Naive thymus-derived CD8-positive, alpha-beta T cell (primary cell): ENCODE data around the gene PARP1. TPM values are rescaled to one million over a fixed set of nuclear protein-coding genes. Genes with fewer than 3 reads are reported as not detected.

Experiments
- ATAC-seq, 2 donors: fragments of 150-1000 bp; cut with Tn5 transposase in 1 of 2; sonication (Bioruptor Pico), chemical (Tn5 transposase) in 1 of 2; 1 replicate in 1 of 2; 2 replicates in 1 of 2; pipeline ENCODE4 v1.10.0; 2021; ENCODE audit warnings: mild to moderate bottlenecking in 2 of 2, moderate library complexity in 2 of 2
- POLR2A ChIA-PET: fragments of 350-600 bp; sonication (Branson Sonifier 250); formaldehyde crosslinking; loops from one replicate; lab custom pipeline; 2021; ENCODE audit warnings: antibody characterized with exemption; lab: Charles Lee
- DNase-seq, 10 donors: peaks; one replicate each; pipeline versions ENCODE4 v3.0.0 to v3.0.0-alpha.2; 2020 to 2022
- H3K27ac Mint-ChIP-seq, 10 donors: one replicate each; pipeline ENCODE4 v1.8.0; 2020 to 2022; ENCODE audit warnings: mild to moderate bottlenecking in 10 of 10, mixed read lengths in 10 of 10, moderate library complexity in 4 of 10, inconsistent platforms in 1 of 10
- H3K27me3 Mint-ChIP-seq, 5 donors: one replicate each; pipeline ENCODE4 v1.8.0; 2021 to 2022; ENCODE audit warnings: mixed read lengths in 5 of 5
- H3K36me3 Mint-ChIP-seq, 3 donors: one replicate each; pipeline ENCODE4 v1.8.0; 2020 to 2022; ENCODE audit warnings: mixed read lengths in 3 of 3, mild to moderate bottlenecking in 2 of 3, inconsistent platforms in 1 of 3
- H3K4me1 Mint-ChIP-seq, 4 donors: one replicate each; pipeline ENCODE4 v1.8.0; 2021 to 2022; ENCODE audit warnings: mixed read lengths in 4 of 4
- H3K4me3 Mint-ChIP-seq, 10 donors: one replicate each; pipeline ENCODE4 v1.8.0; 2020 to 2022; ENCODE audit warnings: mild to moderate bottlenecking in 10 of 10, mixed read lengths in 10 of 10, moderate library complexity in 6 of 10, inconsistent platforms in 1 of 10
- H3K9me3 Mint-ChIP-seq, 9 donors: one replicate each; pipeline ENCODE4 v1.8.0; 2020 to 2022; ENCODE audit warnings: mixed read lengths in 9 of 9, mild to moderate bottlenecking in 3 of 9, inconsistent platforms in 1 of 9, moderate library complexity in 1 of 9
- polyA plus RNA-seq, 3 donors: library from polyadenylated mRNA; unstranded; fragments of 300-500 nt; fragmentation: Illumina TruSeq; gene quantifications; one replicate each; pipeline ENCODE4 v1.2.3, GENCODE V29; 2021
- total RNA-seq, 8 experiments: library from RNA in 2 of 8; stranded (reverse) in 2 of 8; gene quantifications; one replicate each; pipeline ENCODE4 v1.2.3 and lab custom pipeline; 2021 to 2026

The PARP1 gene
- total and polyA plus RNA-seq, 5 experiments from 2014 or later, result 98.6 to 128 (median 103) TPM

- peaks cover 7 to 15% (median 13%) of the 10 kb centered on the region in 4 donors for H3K4me1 Mint-ChIP-seq
- no peak for ATAC-seq
- no peak overlapping the region for H3K4me3 Mint-ChIP-seq
- POLR2A ChIA-PET, result interaction anchor here (0.9 kb wide), 1 partner anchor 11 kb away, joined by 3 read pairs; no protein-coding TSS in a partner anchor
- no peak for DNase-seq
- H3K9me3 Mint-ChIP-seq, result no peaks in the 10 kb centered on the region
- no peaks in the 10 kb centered on the region for H3K27me3 Mint-ChIP-seq
- no peaks in the 10 kb centered on the region for H3K36me3 Mint-ChIP-seq
- peak overlapping the region in 4 of 10 donors; percentile 8 to 85 (median 42) for H3K27ac Mint-ChIP-seq
These were observed 9.5 kb upstream of the PARP1 start for GRCh38 chr1:226417350-226417749.

DNA sequence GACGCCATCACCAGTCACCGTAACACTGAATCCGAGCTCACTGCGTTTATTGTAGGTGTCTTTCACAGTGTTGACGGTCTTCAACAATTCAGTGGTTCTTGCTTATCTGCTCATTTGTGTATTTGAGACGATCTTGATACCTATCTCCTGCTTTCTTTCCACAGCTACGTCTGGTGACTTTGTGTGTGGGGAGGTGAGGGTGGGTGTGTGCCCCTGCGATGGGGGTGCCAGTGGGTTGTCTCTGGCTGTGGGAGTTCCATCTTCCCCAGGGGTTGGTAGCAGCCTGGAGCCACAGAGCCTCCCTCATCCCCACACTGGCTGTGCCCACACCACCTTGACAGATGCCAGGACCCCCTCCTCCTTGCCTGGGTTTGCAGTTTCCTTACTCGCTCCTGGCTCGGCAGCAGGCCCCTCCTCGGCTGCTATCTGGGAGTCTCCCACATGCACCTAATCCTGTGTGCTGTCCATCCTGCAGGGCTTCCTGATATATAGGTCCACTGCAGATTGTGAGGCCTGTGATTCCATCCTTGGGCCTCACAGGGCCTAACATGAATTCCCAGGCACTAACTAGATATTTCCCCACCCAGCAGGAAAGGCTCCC is 6.3 kb upstream of the PARP1 start:
- ATAC-seq, result no peak
- POLR2A ChIA-PET, result interaction anchor here (1.3 to 1.4 kb wide), 2 partner anchors 9 to 11 kb away, joined by 3 to 5 read pairs; no protein-coding TSS in a partner anchor
- no peak for DNase-seq
- Mint-ChIP-seq H3K27ac (no peak overlapping the region), H3K36me3 (no peaks in the 10 kb centered on the region), H3K9me3 (no peaks in the 10 kb centered on the region), H3K4me3 (no peak overlapping the region), H3K4me1 (peaks cover 7 to 12% (median 10%) of the 10 kb centered on the region in 4 donors), H3K27me3 (no peaks in the 10 kb centered on the region)

GRCh38 chr1:226411619-226412018 is 3.7 kb upstream of the PARP1 start:
- Mint-ChIP-seq H3K36me3 (no peaks in the 10 kb centered on the region), H3K27ac (peak overlapping the region in 1 of 10 donors; percentile 6), H3K4me3 (no peak overlapping the region), H3K4me1 (peaks cover 9 to 16% (median 14%) of the 10 kb centered on the region in 4 donors), H3K27me3 (no peaks in the 10 kb centered on the region), H3K9me3 (no peaks in the 10 kb centered on the region)
- no peak for ATAC-seq
- no peak for DNase-seq
- POLR2A ChIA-PET, result no interaction called here

DNA sequence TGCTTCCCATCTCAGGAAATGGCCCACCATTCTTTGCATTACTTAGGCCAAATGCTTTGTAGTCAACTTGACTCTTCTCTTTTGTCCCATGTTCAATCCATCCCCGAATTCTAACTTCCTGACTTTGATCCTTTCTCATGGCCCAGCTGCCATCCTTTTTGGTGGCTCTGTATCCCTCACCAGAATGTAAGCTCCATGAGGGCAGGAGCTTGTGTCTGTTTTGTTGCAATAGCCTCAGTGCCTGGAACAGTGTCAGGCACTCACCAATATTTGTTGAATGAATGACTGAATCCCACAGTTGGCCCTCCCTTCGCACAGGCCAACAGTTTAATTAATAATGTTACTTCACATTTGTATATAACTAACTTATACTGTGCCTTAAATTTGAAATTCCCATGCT is 3.1 kb upstream of the PARP1 start:
- ATAC-seq (no peak), DNase-seq (no peak)
- Mint-ChIP-seq H3K36me3 (no peaks in the 10 kb centered on the region), H3K27ac (no peak overlapping the region), H3K4me1 (peaks cover 12 to 22% (median 19%) of the 10 kb centered on the region in 4 donors), H3K9me3 (no peaks in the 10 kb centered on the region), H3K4me3 (no peak overlapping the region), H3K27me3 (no peaks in the 10 kb centered on the region)
- POLR2A ChIA-PET, result no interaction called here

DNA sequence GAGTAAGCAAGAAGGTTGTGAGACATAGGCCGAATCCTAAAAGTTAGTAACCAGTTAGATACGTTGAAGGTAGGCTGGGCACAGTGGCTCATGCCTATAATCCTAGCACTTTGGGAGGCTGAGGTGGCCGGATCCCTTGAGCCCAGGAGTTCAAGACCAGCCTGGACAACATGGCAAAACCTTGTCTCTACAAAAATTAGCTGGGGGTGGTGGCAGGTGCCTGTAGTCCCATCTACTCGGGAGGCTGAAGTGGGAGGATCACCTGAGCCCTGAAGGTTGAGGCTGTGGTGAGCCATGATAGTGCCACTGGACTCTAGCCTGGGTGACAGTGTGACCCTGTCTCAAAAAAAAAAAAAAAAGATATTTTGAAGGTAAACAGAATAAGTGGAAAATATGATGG is 1.5 kb upstream of the PARP1 start:
- ATAC-seq, result no peak
- H3K36me3 Mint-ChIP-seq, result no peaks in the 10 kb centered on the region
- peaks cover 20 to 38% (median 35%) of the 10 kb centered on the region in 4 donors for H3K4me1 Mint-ChIP-seq
- H3K27me3 Mint-ChIP-seq, result no peaks in the 10 kb centered on the region
- no peaks in the 10 kb centered on the region for H3K9me3 Mint-ChIP-seq
- H3K27ac Mint-ChIP-seq, result peak overlapping the region in 4 of 10 donors; percentile 2 to 76 (median 34)
- POLR2A ChIA-PET, result interaction anchor here (0.7 to 2.0 kb wide), 3 partner anchors 11 to 224 kb away, joined by 3 to 12 read pairs (median 6); no protein-coding TSS in a partner anchor
- peak overlapping the region in 3 of 10 donors; percentile 6 to 97 (median 8) for H3K4me3 Mint-ChIP-seq
- no peak for DNase-seq

DNA sequence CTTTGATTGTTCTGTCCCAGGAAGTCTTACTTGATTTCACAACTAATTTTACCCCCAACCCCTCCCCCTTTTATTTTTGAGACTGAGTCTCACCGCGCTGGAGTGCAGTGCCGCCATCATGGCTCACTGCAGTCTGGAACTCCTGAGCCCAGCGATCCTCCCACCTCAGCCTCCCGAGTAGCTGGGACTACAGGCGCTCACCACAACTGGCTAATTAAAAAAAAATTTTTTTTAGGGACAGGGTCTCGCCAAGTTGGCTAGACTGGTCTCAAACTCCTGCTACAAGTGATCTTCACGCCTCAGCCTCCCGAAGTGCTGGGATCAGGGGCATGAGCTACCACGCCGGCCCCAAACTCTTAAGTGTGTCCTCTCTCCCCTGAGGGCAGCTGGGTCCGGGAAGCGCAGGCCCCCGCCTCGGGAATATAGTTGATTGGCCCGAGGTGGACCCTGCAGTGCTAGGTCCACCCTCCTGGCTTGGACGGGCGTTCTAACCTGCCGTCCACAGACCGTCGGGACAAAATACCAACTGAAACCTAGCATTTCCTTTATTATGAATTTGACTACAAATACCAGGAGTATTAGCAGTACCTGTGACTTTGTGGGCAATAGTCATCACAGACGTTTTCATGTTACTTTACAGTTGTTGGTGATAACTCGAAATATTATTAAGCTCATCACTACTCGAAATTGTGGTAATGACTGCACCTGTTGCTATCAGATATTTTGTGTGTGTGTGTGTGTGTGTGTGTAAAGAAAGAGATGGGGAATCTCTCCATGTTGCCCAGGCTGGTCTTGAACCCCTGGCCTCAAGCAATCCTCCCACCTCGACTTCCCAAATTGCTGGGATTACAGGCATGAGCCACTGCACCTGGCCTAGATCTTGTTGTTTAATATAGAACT is 642 bp upstream of the PARP1 start:
- Mint-ChIP-seq H3K4me1 (peaks cover 25 to 46% (median 44%) of the 10 kb centered on the region in 4 donors), H3K27ac (peak overlapping the region; percentile 76 to 97 (median 90)), H3K9me3 (no peaks in the 10 kb centered on the region), H3K36me3 (peaks cover 0 to 3% (median 0%) of the 10 kb centered on the region in 3 donors), H3K27me3 (no peaks in the 10 kb centered on the region), H3K4me3 (peak overlapping the region; percentile 78 to 97 (median 85))
- ATAC-seq, result no peak
- DNase-seq, result no peak
- POLR2A ChIA-PET, result interaction anchor here (0.6 to 3.1 kb wide), 16 partner anchors 11 to 941 kb away, joined by 3 to 21 read pairs (median 4); partner anchors contain the start of genes COQ8A, LIN9 and SDE2

GRCh38 chr1:226407199-226407496 is 745 bp downstream of the PARP1 start:
- H3K27me3 Mint-ChIP-seq, result no peaks in the 10 kb centered on the region
- peaks cover 35 to 59% (median 55%) of the 10 kb centered on the region in 4 donors for H3K4me1 Mint-ChIP-seq
- H3K4me3 Mint-ChIP-seq, result peak overlapping the region; percentile 92 to 100 (median 97)
- H3K9me3 Mint-ChIP-seq, result no peaks in the 10 kb centered on the region
- peak overlapping the region; percentile 87 to 98 (median 94) for H3K27ac Mint-ChIP-seq
- ATAC-seq (peak; percentile 28 to 31), DNase-seq (peak in 3 of 10 donors; percentile 14 to 47 (median 43))
- POLR2A ChIA-PET, result interaction anchor here (0.5 to 3.1 kb wide), 13 partner anchors 10 to 979 kb away, joined by 3 to 21 read pairs (median 4); partner anchors contain the start of genes COQ8A, LBR and SDE2
- peaks cover 0 to 9% (median 0%) of the 10 kb centered on the region in 3 donors for H3K36me3 Mint-ChIP-seq

DNA sequence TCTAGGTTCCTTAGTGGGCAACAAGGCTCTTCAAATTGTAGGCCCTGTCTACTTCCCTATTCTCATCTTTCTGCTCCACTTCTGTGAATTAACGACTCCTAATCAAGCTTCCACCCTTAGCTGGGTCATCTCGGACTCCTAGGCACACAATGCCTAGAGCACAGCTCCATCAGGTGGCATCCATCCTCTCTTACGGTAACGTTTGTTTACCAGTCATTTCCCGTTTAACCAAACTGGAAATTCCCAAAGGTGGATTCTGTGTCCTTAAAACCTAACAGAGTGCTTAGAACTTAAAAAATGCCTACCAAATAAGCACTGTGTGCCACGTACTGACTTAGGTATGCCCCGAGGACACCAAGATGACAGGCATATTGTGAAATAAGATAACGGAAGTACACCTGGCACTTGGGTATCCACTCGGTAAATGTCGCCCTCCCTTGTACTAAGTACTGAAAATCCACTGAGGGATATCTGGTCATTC is 1.5 kb downstream of the PARP1 start:
- POLR2A ChIA-PET, result interaction anchor here (1.1 to 3.1 kb wide), 3 partner anchors 10 to 22 kb away, joined by 3 to 21 read pairs (median 3); no protein-coding TSS in a partner anchor
- no peaks in the 10 kb centered on the region for H3K9me3 Mint-ChIP-seq

DNA sequence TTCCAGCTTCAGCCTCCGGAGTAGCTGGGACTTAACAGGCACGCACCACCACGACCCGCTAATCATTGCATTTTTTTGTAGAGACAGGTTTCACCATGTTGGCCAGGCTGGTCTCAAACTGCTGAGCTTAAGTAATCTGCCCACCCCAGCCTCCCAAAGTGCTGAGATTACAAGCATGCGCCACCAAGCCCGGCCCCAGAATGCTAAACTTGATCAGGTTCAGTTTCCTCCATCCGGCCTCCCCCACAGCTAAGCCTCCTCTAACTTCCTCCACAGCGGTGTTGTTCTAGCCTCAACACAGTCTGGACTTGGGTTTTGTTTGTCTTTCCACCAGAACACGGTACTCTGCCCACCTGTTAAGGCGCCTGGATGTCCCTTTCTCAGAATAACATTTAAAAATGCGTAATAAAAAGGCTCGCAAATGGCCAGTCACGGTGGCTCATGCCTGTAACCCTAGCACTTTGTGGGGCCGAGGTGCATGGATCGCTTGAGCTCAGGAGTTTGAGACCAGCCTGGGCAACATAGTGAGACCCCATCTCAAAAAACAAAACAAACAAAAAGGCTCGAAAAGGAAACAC is 2.4 kb downstream of the PARP1 start:
- peaks cover 45 to 73% (median 71%) of the 10 kb centered on the region in 4 donors for H3K4me1 Mint-ChIP-seq
- ATAC-seq (no peak), DNase-seq (peak in 1 of 10 donors; percentile 18)
- H3K27ac Mint-ChIP-seq, result peak overlapping the region in 9 of 10 donors; percentile 24 to 91 (median 78)
- H3K9me3 Mint-ChIP-seq, result no peaks in the 10 kb centered on the region
- POLR2A ChIA-PET, result interaction anchor here (0.6 to 3.1 kb wide), 3 partner anchors 20 to 508 kb away, joined by 3 to 21 read pairs (median 3); no protein-coding TSS in a partner anchor
- H3K4me3 Mint-ChIP-seq, result peak overlapping the region; percentile 56 to 100 (median 97)
- H3K27me3 Mint-ChIP-seq, result no peaks in the 10 kb centered on the region
- H3K36me3 Mint-ChIP-seq, result peaks cover 0 to 25% (median 10%) of the 10 kb centered on the region in 3 donors

More for the DNA sequence above, 1.5 kb downstream of the PARP1 start:
- no peak for ATAC-seq
- peak in 2 of 10 donors; percentile 18 to 23 for DNase-seq
- H3K4me3 Mint-ChIP-seq, result peak overlapping the region; percentile 92 to 100 (median 97)
- H3K36me3 Mint-ChIP-seq, result peaks cover 0 to 16% (median 3%) of the 10 kb centered on the region in 3 donors
- H3K4me1 Mint-ChIP-seq, result peaks cover 40 to 65% (median 62%) of the 10 kb centered on the region in 4 donors
- H3K27ac Mint-ChIP-seq, result peak overlapping the region; percentile 87 to 97 (median 92)
- no peaks in the 10 kb centered on the region for H3K27me3 Mint-ChIP-seq

GRCh38 chr1:226404904-226405222 is 3.0 kb downstream of the PARP1 start:
- Mint-ChIP-seq H3K9me3 (no peaks in the 10 kb centered on the region), H3K4me3 (peak overlapping the region in 9 of 10 donors; percentile 15 to 100 (median 97)), H3K36me3 (peaks cover 0 to 32% (median 16%) of the 10 kb centered on the region in 3 donors), H3K27me3 (no peaks in the 10 kb centered on the region), H3K27ac (peak overlapping the region in 4 of 10 donors; percentile 20 to 87 (median 69)), H3K4me1 (peaks cover 47 to 80% (median 76%) of the 10 kb centered on the region in 4 donors)
- DNase-seq (no peak), ATAC-seq (no peak)
- POLR2A ChIA-PET, result no interaction called here

DNA sequence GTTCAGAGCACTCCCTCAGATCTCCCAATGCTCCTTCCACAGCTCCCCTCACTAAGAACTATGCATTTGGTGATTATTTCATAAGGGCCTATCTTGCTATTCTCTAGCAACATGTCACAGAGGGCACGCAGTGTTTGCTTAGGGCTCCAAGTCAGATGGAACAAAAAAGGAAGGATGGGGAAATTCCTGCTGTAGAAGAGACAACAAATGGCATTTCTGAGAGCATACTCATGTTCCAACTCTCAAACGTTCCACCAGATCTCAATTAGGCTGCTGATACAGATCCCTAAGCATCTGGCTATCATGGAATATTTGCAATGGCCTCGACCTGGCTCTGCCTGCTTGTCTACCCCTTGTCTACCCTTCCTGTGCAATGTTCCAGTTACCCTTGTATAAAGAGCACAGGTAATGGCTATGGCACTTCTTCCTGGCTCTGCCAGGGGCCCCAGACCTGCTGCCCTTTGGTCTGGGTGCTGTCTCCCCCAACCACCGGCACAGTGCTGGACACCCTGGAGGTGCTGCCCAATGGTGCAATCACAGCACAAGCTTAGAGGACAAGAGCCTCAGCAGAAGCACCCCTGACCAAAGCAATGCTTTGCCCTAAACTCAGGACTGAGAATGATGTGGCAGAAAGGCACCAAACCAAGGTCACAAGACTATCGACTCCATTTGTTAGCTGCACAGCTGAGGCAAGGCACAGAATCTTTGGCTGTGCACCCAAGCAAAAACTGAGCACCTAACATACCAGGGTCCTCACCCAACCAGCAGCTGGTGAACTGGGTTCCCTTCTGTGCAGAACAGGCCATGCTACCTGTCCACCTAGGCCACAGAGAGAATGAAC is 3.6 kb downstream of the PARP1 start:
- POLR2A ChIA-PET, result interaction anchor here (0.8 kb wide), 1 partner anchor 20 kb away, joined by 3 read pairs; no protein-coding TSS in a partner anchor
- no peak for ATAC-seq
- Mint-ChIP-seq H3K27ac (peak overlapping the region in 7 of 10 donors; percentile 40 to 87 (median 60)), H3K4me3 (peak overlapping the region in 9 of 10 donors; percentile 15 to 100 (median 92)), H3K9me3 (no peaks in the 10 kb centered on the region), H3K27me3 (no peaks in the 10 kb centered on the region), H3K36me3 (peaks cover 0 to 38% (median 22%) of the 10 kb centered on the region in 3 donors), H3K4me1 (peaks cover 48 to 85% (median 81%) of the 10 kb centered on the region in 4 donors)
- DNase-seq, result no peak
